ENCODE data around the gene PRADC1.

The PRADC1 gene

DNA sequence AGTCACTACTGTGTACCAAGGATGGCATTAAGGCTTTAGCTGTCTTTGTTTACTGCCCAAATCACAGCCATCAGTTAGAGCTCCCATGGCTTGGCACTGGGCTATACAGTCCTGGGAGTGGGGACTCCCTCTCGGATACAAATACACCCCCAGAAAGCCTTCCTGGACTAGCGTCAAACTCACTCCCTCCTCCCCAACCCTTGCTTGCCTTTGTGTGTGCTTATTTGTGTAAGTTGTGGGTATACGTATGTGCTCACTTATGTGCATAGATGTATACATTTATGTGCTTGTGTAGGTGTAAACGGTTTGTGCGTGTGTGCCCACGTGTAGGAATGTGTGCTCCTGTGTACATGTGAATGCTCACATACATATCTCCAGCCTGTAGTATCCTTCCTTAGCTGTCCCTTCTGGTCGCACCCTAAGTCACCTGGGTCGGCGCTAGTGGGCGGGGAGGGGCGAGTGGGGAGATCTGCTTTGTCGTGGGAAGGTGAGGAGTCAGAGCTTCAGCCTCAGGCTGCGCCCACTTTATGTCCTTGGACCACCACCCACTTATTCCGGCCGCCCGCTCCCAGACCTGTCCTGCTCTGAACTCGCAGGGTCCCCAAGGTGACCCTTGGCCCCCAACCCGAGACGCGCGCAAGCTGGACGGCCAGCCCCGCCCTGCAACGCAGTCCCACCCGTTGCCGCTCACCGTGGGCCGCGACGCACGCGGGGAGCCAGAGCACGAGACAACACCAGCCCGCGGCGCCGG is 461 bp downstream of the PRADC1 start:
- Histone ChIP-seq H3K36me3 (ENCODE audit: control insufficient read depth, insufficient read depth, low read length, severe bottlenecking) (peaks cover 19% of the 10 kb centered on the region), H3K9ac (ENCODE audit: low read length) (peak overlapping the region; percentile 91), H3K27me3 (replicated peaks; ENCODE audit: control insufficient read depth, insufficient read depth, low read length) (no peaks in the 10 kb centered on the region), H3K4me1 (ENCODE audit: control insufficient read depth, insufficient read depth, low read length) (peaks cover 27% of the 10 kb centered on the region), H3K4me3 (ENCODE audit: low read length) (peak overlapping the region; percentile 91), H3K9me3 (ENCODE audit: control insufficient read depth, low read length) (no peaks in the 10 kb centered on the region)
- no peak for DNase-seq (ENCODE audit: low read depth)

DNA sequence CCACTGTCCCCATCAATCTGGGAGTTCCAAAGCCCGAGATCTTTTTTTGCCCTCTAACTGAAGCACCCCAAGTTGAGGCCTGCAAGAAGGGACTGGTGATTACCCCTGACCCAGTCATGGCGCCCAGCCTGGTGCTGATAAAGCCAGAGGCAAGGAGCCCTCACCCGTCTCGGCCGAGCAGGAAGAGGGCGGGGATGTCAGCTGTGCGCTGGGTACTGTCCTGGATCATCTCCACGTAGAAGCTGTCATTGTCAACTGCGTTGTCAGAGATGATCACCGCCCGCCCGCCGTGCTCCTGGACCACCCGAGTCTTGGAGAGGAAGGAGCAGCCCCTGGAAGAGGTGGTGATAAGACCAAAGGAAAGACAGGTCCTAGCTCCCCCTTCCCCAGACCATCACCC is 4.4 kb downstream of the PRADC1 start:
- Histone ChIP-seq H3K9ac (ENCODE audit: low read length) (no peak overlapping the region), H3K36me3 (ENCODE audit: control insufficient read depth, insufficient read depth, low read length, severe bottlenecking) (peaks cover 36% of the 10 kb centered on the region), H3K4me1 (ENCODE audit: control insufficient read depth, insufficient read depth, low read length) (peaks cover 10% of the 10 kb centered on the region), H3K9me3 (ENCODE audit: control insufficient read depth, low read length) (no peaks in the 10 kb centered on the region), H3K27me3 (replicated peaks; ENCODE audit: control insufficient read depth, insufficient read depth, low read length) (no peaks in the 10 kb centered on the region), H3K4me3 (ENCODE audit: low read length) (no peak overlapping the region)
- no peak for DNase-seq (ENCODE audit: low read depth)

DNA sequence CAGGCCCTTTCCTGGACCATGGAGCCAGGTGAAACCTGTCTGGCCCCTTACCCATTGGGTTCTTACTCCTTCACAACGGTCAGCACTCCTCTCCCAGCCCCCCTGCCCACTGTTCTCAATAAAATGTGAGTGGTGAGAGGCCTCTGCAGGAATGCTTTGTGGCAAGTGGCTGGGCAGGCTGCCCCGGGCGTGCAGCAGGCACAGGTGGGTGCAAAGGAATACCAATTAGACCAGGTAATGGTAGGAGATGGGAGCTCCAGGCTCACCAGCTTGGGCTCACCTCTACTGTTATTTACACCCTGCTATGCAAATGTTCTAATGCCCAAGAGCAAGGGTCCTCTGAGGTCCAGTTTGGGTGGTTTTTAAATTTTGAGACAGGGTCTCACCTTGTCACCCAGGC is 6.0 kb downstream of the PRADC1 start:
- Histone ChIP-seq H3K9me3 (ENCODE audit: control insufficient read depth, low read length) (no peaks in the 10 kb centered on the region), H3K27me3 (replicated peaks; ENCODE audit: control insufficient read depth, insufficient read depth, low read length) (no peaks in the 10 kb centered on the region), H3K36me3 (ENCODE audit: control insufficient read depth, insufficient read depth, low read length, severe bottlenecking) (peaks cover 46% of the 10 kb centered on the region), H3K9ac (ENCODE audit: low read length) (no peak overlapping the region), H3K4me1 (ENCODE audit: control insufficient read depth, insufficient read depth, low read length) (peaks cover 5% of the 10 kb centered on the region), H3K4me3 (ENCODE audit: low read length) (no peak overlapping the region)
- DNase-seq (ENCODE audit: low read depth), result no peak

DNA sequence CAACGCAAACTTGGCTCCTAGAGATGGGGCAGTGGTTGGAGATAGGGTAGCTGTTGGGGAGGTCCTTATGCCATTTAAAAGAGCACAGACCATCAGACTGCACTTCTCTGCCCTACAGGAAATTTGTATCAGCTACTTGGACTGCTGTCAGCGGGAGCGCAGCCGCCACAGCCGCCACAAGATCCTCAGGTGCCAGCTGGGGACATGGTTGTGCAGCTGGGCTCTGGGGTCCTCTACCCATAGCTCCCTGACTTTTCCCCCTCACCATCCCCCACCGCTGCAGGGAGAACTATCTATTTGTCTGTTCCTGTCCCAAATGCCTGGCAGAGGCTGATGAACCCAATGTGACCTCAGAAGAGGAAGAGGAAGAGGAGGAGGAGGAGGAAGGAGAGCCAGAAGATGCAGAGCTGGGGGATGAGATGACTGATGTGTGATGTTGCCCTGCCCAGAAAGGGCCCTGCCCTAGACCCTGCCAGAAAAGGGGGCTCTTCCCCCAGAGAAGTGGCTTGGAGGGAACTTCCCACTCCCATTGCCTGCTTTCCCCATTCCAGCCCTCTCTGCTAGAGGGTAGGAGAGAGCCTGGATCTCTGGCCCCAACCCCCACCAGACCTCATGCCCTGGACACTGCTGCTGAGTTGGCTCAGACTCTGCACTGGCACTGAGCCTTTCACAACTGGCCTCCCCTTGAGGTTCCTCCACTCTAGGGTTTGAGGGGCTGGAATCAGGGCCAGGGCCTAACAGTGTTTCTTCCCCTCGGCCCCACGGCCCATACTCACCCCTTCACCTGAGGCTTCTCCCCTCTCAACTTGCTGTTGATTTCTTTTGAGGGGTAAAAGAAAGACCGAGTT is 7.3 kb downstream of the PRADC1 start:
- no peak for DNase-seq (ENCODE audit: low read depth)
- Histone ChIP-seq H3K9me3 (ENCODE audit: control insufficient read depth, low read length) (no peaks in the 10 kb centered on the region), H3K4me1 (ENCODE audit: control insufficient read depth, insufficient read depth, low read length) (peaks cover 5% of the 10 kb centered on the region), H3K4me3 (ENCODE audit: low read length) (no peak overlapping the region), H3K36me3 (ENCODE audit: control insufficient read depth, insufficient read depth, low read length, severe bottlenecking) (peaks cover 59% of the 10 kb centered on the region), H3K9ac (ENCODE audit: low read length) (no peak overlapping the region), H3K27me3 (replicated peaks; ENCODE audit: control insufficient read depth, insufficient read depth, low read length) (no peaks in the 10 kb centered on the region)

DNA sequence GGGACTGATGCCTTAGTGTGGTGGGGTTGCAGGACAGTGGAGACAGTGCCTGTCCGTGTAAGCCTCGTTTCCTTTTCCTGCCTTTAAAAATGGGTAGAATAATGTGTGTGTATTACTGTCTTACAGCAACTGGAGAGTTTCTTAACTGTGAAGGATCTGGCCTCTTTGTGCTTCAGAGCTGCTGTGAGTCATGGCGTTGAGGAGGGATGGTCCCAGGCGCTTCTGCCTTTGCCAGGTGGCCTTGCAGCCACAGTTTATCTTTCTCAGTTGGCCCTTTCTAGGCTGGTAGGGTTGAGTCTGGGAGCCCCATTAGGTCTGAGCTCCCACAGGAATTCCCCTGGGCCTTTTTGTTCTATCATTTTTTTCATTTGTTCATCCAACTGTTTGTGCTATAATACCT is 9.2 kb downstream of the PRADC1 start:
- Histone ChIP-seq H3K27me3 (replicated peaks; ENCODE audit: control insufficient read depth, insufficient read depth, low read length) (no peaks in the 10 kb centered on the region), H3K9ac (ENCODE audit: low read length) (no peak overlapping the region), H3K4me3 (ENCODE audit: low read length) (no peak overlapping the region), H3K4me1 (ENCODE audit: control insufficient read depth, insufficient read depth, low read length) (peaks cover 5% of the 10 kb centered on the region), H3K9me3 (ENCODE audit: control insufficient read depth, low read length) (no peaks in the 10 kb centered on the region), H3K36me3 (ENCODE audit: control insufficient read depth, insufficient read depth, low read length, severe bottlenecking) (peaks cover 58% of the 10 kb centered on the region)
- no peak for DNase-seq (ENCODE audit: low read depth)

DNA sequence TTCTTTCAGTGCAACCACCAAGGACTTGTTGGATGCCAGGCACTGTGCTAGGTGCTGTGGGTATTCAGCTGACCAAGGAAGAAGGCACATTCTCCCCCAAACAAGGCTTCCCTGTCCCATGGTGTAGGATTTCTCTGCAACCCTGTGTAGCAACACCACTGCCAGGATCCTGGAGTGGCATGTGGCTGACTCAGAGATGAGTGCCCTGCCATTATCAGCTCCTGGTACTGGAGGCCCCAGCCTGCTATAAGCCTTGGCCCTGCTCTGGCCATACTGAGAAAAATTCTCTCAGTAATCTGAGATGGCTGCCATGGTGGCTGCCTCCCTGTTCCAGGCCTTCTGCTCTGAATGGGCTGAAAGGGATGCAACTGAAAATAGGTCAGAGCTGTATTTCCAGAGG is 14.7 kb downstream of the PRADC1 start:
- peak; percentile 75 for DNase-seq (ENCODE audit: low read depth)
- Histone ChIP-seq H3K27me3 (replicated peaks; ENCODE audit: control insufficient read depth, insufficient read depth, low read length) (no peaks in the 10 kb centered on the region), H3K9me3 (ENCODE audit: control insufficient read depth, low read length) (no peaks in the 10 kb centered on the region), H3K4me3 (ENCODE audit: low read length) (no peak overlapping the region), H3K9ac (ENCODE audit: low read length) (no peak overlapping the region), H3K36me3 (ENCODE audit: control insufficient read depth, insufficient read depth, low read length, severe bottlenecking) (peaks cover 27% of the 10 kb centered on the region), H3K4me1 (ENCODE audit: control insufficient read depth, insufficient read depth, low read length) (peaks cover 27% of the 10 kb centered on the region)

DNA sequence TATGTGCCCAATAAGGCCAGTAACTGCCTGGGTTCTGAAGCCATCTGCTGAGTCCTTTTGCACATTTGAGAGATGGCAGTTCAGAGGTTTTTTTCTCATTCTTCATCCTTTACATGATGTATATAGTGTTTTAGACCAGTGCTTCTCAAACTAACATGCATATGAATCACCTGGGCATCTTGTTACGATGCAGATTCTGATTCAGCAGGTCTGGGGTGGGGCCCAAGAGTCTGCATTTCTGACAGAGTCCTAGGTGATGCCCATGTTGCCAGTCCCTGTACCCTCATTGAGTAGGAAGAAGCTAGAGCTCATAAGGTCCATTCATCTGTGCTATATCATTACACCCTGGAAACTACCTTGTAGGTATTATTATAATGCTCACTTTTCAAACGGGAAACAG is 15.2 kb downstream of the PRADC1 start:
- DNase-seq (ENCODE audit: low read depth), result no peak
- H3K4me1 ChIP-seq (ENCODE audit: control insufficient read depth, insufficient read depth, low read length), result peaks cover 31% of the 10 kb centered on the region

DNA sequence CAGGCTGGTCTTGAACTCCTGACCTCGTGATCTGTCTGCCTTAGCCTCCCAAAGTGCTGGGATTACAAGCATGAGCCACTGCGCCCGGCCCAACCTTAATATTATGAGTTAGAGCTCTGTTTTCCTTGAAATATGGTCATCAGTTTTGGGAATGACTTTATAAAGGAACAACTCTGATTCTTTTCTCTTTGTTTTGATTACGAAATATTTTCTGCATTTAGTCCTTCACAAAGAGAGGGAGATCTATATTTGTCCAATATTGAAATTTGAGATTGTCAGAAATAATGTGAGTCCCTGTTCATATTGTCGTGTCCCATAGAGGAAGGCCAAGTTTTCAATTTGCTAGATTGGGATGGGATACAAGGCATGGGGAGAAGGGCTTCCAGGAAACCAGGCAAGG is 15.9 kb downstream of the PRADC1 start:
- no peak overlapping the region for H3K4me3 ChIP-seq (ENCODE audit: low read length)
- H3K9me3 ChIP-seq (ENCODE audit: control insufficient read depth, low read length), result no peaks in the 10 kb centered on the region
- no peaks in the 10 kb centered on the region for H3K27me3 ChIP-seq (replicated peaks; ENCODE audit: control insufficient read depth, insufficient read depth, low read length)
- no peak overlapping the region for H3K9ac ChIP-seq (ENCODE audit: low read length)
- peaks cover 37% of the 10 kb centered on the region for H3K4me1 ChIP-seq (ENCODE audit: control insufficient read depth, insufficient read depth, low read length)
- DNase-seq (ENCODE audit: low read depth), result no peak
- H3K36me3 ChIP-seq (ENCODE audit: control insufficient read depth, insufficient read depth, low read length, severe bottlenecking), result peaks cover 19% of the 10 kb centered on the region

More for the DNA sequence above, 15.2 kb downstream of the PRADC1 start:
- Histone ChIP-seq H3K9me3 (ENCODE audit: control insufficient read depth, low read length) (no peaks in the 10 kb centered on the region), H3K4me3 (ENCODE audit: low read length) (no peak overlapping the region), H3K27me3 (replicated peaks; ENCODE audit: control insufficient read depth, insufficient read depth, low read length) (no peaks in the 10 kb centered on the region), H3K36me3 (ENCODE audit: control insufficient read depth, insufficient read depth, low read length, severe bottlenecking) (peaks cover 22% of the 10 kb centered on the region), H3K9ac (ENCODE audit: low read length) (no peak overlapping the region)

DNA sequence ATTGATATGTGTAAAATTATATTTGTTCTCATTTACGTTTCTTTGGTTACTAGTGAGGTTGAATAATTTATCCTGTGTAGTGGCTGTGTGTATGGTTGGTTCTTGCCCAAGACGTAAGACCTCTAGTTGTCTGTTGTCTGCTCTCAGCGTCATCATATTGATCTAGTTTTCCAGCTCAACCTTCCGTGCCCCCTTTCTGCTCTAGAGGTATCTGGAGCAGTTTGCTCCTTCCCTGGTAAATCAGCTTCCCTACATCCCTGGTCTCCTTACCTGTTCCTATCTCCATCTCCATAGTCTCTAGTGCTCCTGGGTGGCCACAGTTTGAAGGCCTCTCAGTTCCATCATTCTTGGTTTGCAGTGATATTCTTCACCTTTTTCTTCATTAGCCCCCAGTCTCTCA is 17.8 kb downstream of the PRADC1 start:
- Histone ChIP-seq H3K4me3 (ENCODE audit: low read length) (peak overlapping the region; percentile 94), H3K36me3 (ENCODE audit: control insufficient read depth, insufficient read depth, low read length, severe bottlenecking) (peaks cover 2% of the 10 kb centered on the region), H3K9me3 (ENCODE audit: control insufficient read depth, low read length) (no peaks in the 10 kb centered on the region)

DNA sequence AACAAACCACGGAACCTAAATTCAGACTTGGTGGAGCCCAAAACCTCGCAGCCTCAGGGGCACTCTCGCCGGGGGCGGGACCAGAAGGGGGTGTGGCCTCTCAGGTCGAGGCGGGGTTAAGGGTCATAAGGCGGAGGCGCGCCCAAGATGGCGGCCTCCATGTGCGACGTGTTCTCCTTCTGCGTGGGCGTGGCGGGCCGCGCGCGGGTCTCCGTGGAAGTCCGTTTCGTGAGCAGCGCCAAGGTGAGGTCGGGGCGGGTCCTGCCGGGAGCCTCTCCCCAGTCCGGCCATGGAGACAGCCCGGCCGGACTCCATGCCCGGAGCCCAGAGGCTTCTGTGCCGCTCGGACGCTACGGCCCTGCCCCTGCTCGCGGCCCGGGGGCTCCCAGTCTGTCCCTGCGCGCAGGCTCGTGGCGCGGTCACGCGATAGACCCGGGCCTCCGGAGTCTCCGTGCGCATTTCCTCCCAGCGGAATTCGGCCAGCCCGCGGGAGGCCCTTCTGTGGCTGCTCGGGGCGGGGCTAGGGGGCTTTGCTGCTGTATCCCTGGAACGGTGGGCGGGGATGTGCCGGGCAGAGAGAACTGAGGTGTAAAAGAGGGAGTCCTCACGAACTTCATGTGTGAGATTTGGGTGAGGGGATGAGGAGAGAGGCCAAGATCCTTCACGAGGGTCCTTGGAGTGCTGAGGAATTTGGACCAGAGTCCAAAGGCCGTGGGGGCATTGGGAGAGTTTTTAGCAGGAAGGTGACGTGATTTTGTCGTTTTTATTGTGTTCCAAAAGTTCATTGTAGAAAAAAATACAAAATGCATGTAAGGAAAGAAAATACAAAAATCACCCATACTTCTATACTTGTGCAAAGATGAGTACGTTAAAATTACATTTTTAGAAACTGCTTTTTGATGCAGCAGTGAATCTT is 18.7 kb downstream of the PRADC1 start, which contains the start of gene SMYD5:
SMYD5 (plus strand) TSS at position 126 of the 916 bp plus-strand sequence; CDS start at position 148, 22 bp downstream.
- H3K9me3 ChIP-seq (ENCODE audit: control insufficient read depth, low read length), result no peaks in the 10 kb centered on the region
- H3K27me3 ChIP-seq (replicated peaks; ENCODE audit: control insufficient read depth, insufficient read depth, low read length), result no peaks in the 10 kb centered on the region
- peak; percentile 89 for DNase-seq (ENCODE audit: low read depth)
- H3K4me3 ChIP-seq (ENCODE audit: low read length), result peak within 1 kb of the TSS; percentile 94
- H3K36me3 ChIP-seq (ENCODE audit: control insufficient read depth, insufficient read depth, low read length, severe bottlenecking), result no peaks in the 10 kb centered on the region
- peak within 1 kb of the TSS; percentile 93 for H3K9ac ChIP-seq (ENCODE audit: low read length)
- H3K4me1 ChIP-seq (ENCODE audit: control insufficient read depth, insufficient read depth, low read length), result peaks cover 41% of the 10 kb centered on the region

More for the DNA sequence above, 17.8 kb downstream of the PRADC1 start:
- Histone ChIP-seq H3K9ac (ENCODE audit: low read length) (peak overlapping the region; percentile 93), H3K4me1 (ENCODE audit: control insufficient read depth, insufficient read depth, low read length) (peaks cover 41% of the 10 kb centered on the region), H3K27me3 (replicated peaks; ENCODE audit: control insufficient read depth, insufficient read depth, low read length) (no peaks in the 10 kb centered on the region)
- DNase-seq (ENCODE audit: low read depth), result no peak

Data from adipocyte (in vitro differentiated cells).